Activated T-cell treated with anti-CD3 and anti-CD28 coated beads, Interleukin-2, amount 50 U/mL, for 48 hours (primary cell): ENCODE measurements around the gene THSD4.
"Not testable (repeated sequence)": the region's sequence is repeated elsewhere in the genome, so short reads cannot be mapped to it uniquely, and the experiment has no call there.

Source experiments
- DNase-seq, 2 experiments: peaks; one replicate each; pipeline ENCODE4 v3.0.0-alpha.2; 2020

The THSD4 gene

DNA sequence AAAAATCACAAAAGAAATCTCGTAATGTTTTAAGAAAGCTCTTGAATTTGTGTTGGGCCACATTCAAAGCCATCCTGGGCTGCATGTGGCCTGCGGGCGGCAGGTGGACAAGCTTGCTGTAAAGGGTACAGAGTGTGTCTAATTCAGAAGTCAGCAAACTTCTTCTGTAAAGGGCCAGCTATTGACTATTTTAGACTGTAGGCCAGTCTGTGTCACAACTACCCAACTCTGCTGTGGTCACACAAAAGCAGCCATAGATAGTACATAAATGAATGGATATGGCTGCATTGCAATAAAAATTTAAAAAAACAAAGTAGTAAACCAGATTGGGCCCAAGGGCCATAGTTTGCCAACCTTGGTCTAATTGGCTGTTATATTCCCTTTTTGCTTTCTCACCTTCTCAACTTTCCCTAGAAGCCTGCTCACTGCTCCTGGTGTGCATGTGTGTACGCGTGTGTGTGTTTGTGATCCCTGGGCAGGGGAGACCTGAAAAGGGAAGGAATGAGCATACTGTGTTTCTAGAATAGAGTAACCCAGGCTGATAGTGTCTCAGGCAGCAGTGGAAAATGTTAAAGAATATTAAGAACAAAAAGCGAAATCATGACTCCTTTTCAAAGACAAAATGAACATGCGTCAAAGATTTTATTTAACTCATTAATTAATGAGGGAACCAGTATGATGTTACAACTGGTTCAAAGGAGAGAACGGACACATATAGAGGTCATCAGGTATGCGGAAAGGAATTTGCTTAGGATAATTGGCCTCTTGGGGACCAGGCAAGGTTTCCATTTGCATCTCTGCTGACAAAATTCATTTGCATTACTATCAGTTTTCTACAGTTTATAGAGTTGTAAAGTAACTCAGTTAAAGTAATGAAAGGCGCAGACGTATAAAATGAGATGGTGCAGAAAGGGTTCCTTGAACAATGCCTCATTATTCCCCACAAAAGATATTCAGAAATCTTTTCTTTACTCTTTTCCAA, 248.0 kb downstream of the THSD4 start:
- no peak for DNase-seq

DNA sequence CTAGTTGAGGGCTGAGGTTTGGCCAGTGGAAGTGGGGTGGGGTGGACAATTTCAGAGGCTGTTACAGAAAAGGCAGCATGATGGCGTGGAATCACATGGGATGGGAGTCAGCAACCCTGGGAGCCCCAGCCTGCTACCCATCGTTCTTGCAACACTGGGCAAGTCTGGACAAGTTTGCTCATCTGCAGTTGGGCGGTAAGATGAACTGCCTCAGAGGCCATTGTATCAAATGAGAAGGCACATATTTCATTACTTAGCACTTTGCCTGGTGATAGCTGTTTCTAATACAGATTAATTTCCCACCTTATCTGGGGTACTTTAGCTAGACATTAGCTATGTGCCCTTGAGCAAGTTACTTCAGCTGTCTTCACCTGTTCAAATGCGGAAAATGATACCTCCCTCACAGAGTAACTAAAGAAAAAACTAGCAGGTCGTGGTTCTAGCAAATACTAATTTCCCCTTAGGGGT, 248.9 kb downstream of the THSD4 start:
- DNase-seq = no peak

DNA sequence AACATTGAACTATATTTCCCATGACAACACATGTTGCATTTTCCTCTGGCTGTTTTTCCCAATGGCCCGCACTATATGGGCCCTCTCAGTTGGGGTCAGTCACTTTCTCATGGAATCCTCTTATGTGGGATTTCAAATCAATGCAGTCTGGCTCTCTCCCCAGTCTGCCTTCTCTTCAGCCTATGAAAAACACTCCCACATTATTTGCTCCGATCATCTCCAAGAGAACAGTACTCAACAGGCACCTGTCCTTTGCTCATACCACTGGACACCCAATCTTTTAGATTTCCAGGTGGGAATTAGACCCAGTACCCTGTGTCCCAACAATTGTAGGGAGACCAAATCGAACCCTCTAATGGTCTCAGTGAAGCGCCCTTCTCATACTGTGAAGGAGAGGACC, 251.3 kb downstream of the THSD4 start:
- no peak for DNase-seq

DNA sequence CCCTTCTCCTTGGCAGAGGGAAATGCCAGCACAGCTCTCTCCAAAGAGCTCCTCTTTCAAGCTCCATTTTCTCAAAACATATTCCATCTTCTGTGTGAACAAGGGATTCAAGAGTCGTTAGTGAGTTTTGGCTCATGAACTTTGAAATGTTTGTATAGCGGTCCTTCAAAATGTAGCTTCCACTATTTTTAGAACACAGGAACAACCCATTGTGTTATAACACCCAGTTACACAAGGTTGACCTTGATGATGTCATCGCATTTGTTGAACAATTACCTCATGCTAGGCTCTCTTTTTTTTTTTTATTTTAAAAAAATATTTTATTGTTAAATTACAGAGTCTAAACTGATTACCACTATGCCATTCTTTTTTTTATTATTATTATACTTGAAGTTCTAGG, 251.7 kb downstream of the THSD4 start:
- DNase-seq = no peak

DNA sequence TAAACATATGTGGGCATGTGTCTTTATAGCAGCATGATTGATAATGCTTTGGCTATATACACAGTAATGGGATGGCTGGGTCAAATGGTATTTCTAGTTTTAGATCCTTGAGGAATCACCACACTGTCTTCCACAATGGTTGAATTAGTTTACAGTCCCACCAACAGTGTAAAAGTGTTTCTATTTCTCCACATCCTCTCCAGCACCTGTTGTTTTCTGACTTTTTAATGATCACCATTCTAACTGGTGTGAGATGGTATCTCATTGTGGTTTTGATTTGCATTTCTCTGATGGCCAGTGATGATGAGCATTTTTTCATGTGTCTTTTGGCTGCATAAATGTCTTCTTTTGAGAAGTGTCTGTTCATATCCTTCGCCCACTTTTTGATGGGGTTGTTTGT, 252.5 kb downstream of the THSD4 start:
- DNase-seq = not testable (repeated sequence)

DNA sequence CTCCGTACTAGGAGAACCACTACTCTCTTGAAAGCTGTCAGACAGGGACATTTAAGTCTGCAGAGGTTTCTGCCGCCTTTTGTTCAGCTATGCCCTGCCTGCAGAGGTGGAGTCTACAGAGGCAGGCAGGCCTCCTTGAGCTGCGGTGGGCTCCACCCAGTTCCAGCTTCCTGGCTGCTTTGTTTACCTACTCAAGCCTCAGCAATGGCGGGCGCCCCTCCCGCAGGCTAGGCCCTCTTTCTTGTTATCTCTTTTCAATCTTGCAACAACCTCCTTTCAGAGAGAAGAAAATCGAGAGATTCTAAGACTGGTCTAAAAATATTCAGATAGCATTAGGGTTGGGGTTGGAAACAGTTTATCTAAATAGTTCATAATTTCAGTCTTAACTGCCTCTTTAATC, 257.5 kb downstream of the THSD4 start:
- not testable (repeated sequence) for DNase-seq

DNA sequence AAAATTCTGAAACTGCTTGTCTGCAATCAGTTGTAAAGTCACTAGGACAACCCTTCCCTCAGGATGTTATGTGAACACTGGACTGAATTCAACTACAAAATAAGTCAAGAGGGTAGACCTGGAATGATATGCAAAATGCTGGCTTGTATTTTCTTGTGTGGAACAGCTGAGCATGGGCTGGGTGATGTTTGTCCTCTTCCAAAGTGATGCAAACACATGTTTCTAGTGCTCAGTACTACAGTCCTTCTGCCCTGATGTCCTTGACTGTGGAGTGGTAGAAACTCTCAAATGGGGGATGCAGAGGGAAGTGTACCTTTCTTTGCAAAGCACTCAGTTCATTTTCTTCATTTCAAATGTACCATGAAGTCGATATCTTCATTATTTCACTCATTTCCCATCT, 258.6 kb downstream of the THSD4 start:
- DNase-seq = no peak

DNA sequence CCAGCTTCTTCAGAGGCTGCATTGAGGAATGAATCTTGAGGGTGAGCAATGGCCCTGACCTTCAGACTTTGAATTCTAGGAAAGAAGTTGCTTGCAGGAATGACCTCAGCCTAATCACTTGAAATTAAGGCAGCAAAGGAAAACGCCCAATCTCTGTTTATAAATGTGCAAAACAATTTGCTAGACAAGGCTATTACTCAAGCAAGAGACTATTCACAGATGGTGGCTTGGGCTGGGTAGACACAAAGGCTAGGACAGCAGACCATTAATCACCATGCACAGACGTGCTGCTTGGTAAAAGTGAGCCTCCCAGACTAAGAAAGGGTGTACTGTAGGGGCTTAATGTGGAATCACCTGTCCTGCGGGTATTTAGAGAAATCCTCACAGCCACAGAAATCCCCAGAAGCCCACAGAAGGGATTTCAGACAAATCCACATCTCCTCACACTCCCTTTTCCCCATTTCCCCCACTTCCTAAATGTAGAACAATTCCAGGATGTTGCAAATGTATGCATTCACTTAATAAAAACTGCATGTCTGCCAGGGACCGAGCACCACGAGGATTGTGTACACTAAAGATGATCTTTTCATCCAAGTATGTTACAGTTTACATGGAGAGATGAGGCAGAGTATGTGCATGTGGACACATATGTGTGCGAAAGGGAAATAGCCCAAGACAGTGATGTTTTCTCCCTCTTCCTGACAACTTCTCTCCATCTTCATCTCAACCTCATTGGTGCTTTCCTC, 259.5 kb downstream of the THSD4 start:
- no peak for DNase-seq

DNA sequence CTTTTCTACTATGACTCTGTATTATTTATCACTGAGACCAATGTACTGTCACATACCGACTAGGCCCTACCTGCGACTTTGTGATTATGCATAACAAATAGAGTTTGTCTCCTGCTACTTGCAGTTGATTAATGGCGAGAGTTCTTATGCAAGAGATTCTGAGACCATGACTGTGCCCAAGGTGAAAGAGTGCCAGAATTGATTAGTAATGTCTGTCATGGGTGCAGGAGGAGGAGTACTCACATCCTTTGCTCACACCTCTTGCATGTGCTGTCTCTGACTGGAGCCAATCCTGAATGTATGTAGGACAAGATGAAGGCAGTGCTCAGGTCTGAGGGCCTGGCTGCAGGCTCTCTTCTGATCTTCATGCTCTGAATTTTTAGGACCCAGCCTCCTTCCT, 260.7 kb downstream of the THSD4 start:
- no peak for DNase-seq

DNA sequence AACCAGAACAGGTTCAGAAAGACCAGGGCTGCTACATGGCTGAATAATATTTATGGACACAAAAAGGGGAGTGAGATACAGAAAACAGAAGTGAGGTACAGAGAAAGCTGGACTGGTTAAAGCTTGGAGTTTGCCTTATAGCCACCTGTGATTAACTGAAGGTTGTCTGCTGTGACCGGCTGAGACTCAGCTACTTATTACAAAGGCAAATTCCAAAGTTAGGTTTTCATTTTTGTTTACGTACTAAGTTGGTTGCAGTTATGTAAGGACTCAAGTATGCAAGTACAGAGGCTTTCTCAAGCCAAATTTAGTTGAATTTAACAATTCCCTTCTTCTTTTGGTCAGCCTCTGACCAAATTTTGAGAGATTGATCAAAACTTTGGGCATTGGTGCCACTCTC, 264.6 kb downstream of the THSD4 start:
- no peak for DNase-seq

DNA sequence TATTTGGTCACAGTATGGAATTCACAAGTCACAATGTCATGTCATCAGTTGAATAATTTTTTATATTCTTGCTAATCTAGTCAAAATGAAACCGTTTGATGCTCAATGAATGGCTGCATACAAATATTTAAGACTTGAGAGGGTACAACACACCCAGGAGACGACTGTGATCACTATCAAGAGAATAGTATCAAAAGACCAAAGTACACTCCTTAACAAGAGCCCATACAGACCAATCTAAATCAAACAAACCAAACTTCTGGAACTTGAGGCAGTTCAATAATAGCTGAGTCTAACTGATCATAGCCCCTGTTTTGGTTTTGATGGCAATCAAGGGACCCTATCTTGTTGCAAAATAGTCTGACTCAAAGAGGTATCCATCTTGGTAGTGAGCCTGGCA, 265.1 kb downstream of the THSD4 start:
- DNase-seq = no peak

DNA sequence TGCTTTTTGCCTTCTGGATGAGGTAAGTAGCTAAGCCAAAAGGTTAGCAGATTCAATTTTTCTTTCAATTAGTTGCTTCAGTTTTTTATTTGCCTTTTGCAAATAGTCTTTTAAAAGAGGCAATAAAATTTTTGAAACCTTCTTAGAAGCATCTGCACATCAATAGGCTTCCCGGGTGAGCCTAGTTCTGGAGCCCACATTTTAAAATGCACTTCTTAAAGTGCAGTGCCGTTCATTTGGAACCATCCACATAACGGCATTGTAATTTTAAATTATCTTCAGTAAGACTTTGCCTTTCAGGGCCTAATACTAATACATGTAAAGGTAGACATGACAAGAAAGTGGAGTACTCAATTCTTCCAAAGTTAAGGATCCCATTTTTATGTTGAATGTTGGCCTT, 269.2 kb downstream of the THSD4 start:
- DNase-seq = no peak

DNA sequence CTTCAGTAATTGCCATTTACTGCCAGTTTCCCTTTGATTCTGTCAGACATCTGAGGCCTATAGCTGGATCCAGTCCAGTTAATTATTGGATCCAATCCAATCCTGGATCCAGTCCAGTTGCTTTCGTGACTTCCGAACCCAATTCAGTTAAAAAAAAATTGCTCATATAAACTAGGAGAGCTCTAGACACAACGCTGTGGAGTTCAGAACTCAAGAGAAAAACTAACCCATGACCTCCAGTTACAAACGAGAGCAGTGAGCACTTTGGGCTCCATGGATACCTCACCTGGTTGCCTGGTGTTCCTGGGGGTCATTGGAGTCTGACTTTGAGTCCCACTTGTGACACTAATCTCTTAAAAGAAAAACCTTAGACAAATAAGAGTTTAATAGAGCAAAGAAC, 269.8 kb downstream of the THSD4 start:
- DNase-seq = no peak

DNA sequence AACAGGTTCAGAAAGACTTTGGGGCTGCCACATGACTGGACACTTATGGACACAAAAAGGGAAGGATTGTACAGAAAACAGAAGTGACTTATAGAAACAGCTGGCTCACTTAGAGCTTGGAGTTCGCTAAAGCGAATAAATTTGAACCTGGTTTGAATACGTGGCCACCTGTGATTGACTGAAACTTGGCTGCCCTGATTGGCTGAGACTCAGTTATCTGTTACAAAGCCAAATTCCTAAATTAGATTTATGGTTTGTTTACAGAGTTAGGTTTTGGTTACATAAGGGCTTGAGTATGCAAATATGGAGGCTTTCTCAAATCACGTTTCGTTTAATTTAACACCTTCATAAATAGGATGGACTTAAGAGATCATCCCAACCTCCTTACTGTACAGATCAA, 270.2 kb downstream of the THSD4 start:
- no peak for DNase-seq

DNA sequence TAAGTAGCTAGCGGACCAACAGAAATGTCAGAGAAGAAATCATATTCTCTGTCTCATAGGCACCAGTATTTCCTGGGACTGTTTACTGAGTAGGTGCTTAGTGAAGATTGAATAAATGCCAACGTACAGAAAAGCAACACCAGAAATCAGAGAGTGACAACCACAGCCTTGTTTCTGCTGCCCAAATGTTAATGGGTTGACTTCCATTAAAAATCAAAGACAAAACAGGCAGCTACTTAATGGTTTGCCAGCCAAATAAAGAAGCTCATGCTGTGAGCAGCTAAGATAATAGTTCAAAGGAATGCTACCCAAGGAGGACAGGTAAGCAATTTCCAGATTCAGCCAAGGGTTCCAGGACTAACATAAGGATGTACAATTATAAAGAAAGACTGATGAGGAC, 270.7 kb downstream of the THSD4 start:
- DNase-seq = no peak

DNA sequence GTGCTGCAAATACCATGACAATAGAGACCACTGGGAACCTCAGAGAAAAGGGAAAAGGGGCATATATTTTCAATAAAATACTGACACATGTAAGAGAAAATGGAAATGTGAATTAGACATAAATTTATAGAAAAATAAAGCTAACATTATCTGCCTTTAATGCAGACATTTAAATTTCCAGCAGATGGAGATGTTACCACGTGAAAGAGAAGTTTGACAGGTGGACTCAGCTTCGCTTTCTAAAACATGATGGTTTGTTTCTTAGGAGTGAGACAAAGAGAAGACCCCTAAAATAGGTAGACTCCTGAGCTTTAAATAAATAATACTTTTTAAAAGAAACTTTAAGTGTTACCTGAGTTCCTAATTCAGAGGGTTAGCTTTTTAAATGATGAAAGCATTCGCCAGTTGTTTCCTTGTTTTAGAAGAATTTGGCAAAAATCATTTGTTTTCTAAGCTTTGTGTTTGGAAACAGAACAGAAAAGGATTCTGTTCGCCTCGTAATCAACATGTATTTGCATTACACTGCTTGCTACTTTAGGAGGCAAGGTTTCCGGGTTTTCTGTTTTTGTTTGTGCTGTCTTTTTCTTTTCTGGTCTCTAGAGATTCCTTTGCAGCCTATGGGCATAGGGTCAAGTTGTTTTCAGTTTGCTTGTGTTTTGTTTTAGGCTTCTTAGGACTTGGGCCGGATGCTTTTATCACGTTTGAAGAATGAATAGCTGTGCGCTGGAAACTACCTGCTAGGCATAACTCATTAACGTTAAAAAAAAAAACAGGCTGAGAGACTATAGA, 271.4 kb downstream of the THSD4 start:
- DNase-seq = no peak

DNA sequence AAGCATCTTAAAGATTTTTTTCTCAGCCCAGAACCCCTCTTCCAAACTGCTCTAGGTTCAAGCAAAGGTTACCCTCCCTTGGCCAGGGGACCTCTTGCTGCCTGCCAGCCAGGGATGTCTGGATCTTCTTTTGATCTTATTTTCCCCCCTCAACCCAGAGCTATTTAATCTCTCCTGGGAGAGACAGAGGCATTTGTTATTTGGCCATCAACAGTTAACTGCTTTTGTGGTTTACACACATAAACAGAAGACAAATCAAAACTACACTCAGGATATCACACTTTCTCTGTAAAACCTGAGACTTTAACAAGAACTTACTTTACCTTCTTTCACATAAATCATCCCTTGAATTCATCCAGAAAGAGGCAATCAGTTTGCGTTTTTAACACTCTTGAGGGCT, 272.5 kb downstream of the THSD4 start:
- DNase-seq = no peak

DNA sequence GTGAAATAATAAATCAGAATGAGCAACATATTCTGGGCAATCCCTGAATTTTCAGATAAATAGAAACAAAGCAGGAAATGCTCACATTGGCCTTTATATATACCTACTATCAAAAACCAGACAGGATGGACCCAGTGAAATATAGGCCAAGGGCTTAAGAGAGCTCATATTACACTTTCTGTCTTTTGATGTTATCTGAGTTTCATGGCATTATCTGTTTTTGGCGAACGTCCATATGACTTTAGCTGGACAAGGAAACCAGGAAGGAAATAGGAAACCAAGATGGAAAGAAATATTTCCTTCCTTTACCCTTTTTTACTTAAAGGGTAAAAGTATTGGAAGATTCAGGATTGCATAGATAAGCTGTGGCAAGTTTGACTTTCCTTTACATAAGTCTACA, 274.8 kb downstream of the THSD4 start:
- no peak for DNase-seq

DNA sequence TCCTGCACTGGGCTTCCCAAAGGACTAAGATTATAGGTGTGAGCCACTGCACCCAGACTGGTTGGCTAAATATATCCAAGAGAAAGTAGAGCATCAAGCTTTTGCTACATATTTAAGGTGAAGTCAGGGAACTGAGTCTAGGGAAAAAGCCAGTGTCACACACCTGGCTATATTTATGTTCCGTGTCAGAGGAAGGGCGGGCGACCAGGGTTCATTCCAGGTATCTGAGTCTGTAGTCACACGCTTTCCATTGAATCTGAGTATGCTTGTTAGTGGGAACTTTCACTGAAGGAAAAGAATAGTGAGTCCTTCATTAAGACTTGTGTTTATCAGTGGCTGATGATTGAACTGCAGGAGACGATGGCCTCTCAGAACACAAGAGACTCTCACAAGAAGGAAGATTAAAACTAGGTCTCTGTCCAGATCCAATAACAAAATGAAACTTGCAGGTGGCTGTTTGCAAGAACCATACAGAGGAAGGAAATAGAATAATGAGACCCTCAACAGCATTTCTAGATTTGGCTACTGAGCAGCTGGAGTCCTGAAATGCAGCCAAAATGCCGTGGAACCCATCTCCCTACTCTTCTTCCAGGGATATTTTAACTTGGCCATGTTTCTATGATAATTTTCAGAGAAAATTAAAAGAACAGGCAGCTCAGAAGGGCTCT, 276.3 kb downstream of the THSD4 start:
- no peak for DNase-seq

DNA sequence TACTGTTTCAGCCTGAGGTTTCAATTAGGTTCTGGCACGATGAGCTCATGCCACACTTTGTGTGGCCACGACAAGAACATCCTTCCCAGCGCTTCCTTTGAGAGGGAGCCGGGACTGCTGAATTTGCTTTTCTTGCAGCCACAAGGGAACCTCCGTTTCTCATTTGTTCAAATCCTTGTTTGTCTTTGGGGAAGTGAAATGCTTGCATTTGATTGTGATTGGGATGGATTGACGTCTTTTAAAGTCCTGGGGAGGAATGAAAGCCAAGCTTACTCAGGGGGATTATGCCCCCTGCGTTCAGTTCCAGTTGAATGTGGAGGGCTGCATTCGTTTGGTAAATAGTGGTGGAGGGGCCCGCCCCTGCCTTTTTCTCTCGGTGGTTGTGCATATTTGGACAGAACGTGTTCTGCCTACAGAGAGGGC, 277.6 kb downstream of the THSD4 start:
- no peak for DNase-seq

DNA sequence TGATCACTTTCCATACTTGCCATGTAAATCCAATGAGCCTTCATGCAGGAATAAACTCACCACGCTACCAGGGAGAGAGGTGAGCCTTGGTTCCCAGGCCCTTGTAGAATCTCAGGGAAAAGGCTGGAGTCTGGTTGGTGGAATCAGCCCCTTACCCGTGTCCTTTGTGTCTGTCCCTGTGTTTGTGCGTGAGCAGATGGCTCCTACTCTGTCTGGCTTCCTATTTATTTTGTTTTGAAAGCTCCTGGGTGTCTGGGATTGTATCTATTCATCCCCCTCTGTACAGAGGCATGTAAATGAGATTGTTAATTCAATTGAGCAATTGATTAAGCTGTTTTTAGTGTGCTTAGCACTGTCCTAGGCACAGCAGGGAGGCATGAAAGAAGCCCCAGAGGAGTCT, 278.1 kb downstream of the THSD4 start:
- DNase-seq = no peak

DNA sequence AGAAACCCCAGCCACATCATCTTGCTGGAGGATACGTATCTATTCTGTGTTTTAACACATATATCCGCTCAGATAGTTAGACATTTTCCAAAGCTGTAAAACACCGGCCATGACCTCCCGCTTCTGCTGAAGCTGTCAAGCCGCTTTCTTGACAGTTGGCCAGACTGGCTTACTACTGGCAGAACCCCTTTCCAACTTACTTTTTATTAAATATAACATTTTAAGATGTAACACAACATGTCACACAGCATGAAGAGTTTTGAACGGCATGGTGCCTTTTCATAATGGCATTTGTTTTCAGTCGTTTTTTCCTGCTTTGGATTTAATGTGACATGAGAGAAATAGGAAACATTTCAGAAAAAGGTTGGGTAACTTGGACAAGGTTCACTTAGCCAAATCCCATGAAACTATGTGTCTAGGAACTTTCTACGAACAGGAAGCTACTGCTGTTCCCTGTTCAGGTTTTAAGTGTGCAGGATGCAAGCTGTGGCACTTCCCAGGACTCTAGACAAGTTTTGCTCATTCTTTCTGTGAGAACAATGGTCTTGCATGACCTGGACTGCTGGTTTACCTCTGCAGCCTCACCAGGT, 281.4 kb downstream of the THSD4 start:
- no peak for DNase-seq
